CD4-positive, alpha-beta T cell treated with Interleukin-17A for 4 hours (primary cell): Measurements from ENCODE around the gene TM7SF3.
A peak's percentile ranks its signal among the peaks of the same experiment; 100 is the strongest.
"Not testable (repeated sequence)": the region's sequence is repeated elsewhere in the genome, so short reads cannot be mapped to it uniquely, and the experiment has no call there.

Source experiments
- DNase-seq: peaks from one replicate; pipeline ENCODE4 v3.0.0-alpha.2; 2020; ENCODE audit warnings: mixed read lengths

Gene TM7SF3

GRCh38 chr12:26976687-26977086, 37.5 kb downstream of the TM7SF3 start:
- no peak for DNase-seq

- DNase-seq: peak; percentile 57
Observed at GRCh38 chr12:26971963-26972362, 42.2 kb downstream of the TM7SF3 start.

GRCh38 chr12:26970136-26970535, 44.0 kb downstream of the TM7SF3 start:
- no peak for DNase-seq

GRCh38 chr12:26966842-26967241, 47.3 kb downstream of the TM7SF3 start:
- DNase-seq: no peak

- DNase-seq: no peak
Observed at GRCh38 chr12:26963413-26963812, 50.8 kb downstream of the TM7SF3 start.

- DNase-seq: no peak
Observed at GRCh38 chr12:26961803-26962202, 52.4 kb downstream of the TM7SF3 start.

GRCh38 chr12:26961391-26961790, 52.8 kb downstream of the TM7SF3 start:
- not testable (repeated sequence) for DNase-seq

- no peak for DNase-seq
Observed at GRCh38 chr12:26954027-26954426, 60.2 kb downstream of the TM7SF3 start.

- DNase-seq: no peak
Observed at GRCh38 chr12:26953447-26953846, 60.7 kb downstream of the TM7SF3 start.

- DNase-seq: no peak
Observed at GRCh38 chr12:26948309-26948708, 65.9 kb downstream of the TM7SF3 start.

- DNase-seq: no peak
Observed at GRCh38 chr12:26941215-26941594, 73.0 kb downstream of the TM7SF3 start.

GRCh38 chr12:26940516-26941214, 73.5 kb downstream of the TM7SF3 start:
- peak; percentile 44 for DNase-seq

- DNase-seq: no peak
Observed at GRCh38 chr12:26939953-26940352, 74.2 kb downstream of the TM7SF3 start.

GRCh38 chr12:26939192-26939832, 74.9 kb downstream of the TM7SF3 start:
- no peak for DNase-seq

GRCh38 chr12:26938701-26939062, 75.5 kb downstream of the TM7SF3 start:
- DNase-seq: peak; percentile 33

GRCh38 chr12:26937863-26938700, 76.1 kb downstream of the TM7SF3 start, which contains the start of the genes FGFR1OP2 and INTS13:
TSS of gene FGFR1OP2 (plus strand) at chr12:26938470. CDS start at chr12:26954159, 15,689 bp downstream.
TSS of gene INTS13 (minus strand) at chr12:26937981. CDS start at chr12:26936803, 1,178 bp downstream.
- DNase-seq: peak; percentile 97

- DNase-seq: no peak
Observed at GRCh38 chr12:26937443-26937862, 76.7 kb downstream of the TM7SF3 start.

GRCh38 chr12:26936559-26937442, 77.4 kb downstream of the TM7SF3 start:
- DNase-seq: peak; percentile 11

GRCh38 chr12:26935636-26936378, 78.4 kb downstream of the TM7SF3 start:
- DNase-seq: peak; percentile 19

GRCh38 chr12:26929590-26929989, 84.6 kb downstream of the TM7SF3 start:
- no peak for DNase-seq

- no peak for DNase-seq
Observed at GRCh38 chr12:26928661-26929060, 85.5 kb downstream of the TM7SF3 start.
